Omental fat pad (tissue), 4 donors: ENCODE data around the gene PRAMEF17. TPM values are rescaled to one million over a fixed set of nuclear protein-coding genes. Genes with fewer than 3 reads are reported as not detected.
"Not testable (repeated sequence)": the region's sequence is repeated elsewhere in the genome, so short reads cannot be mapped to it uniquely, and the experiment has no call there.

Experiments used
- ATAC-seq: fragments of 150-250 bp; one replicate; pipeline ENCODE4 v1.9.1; 2016; ENCODE audit warnings: mild to moderate bottlenecking, moderate library complexity; ENCODE audit not compliant: low FRiP score
- DNase-seq: peaks from one replicate; pipeline ENCODE4 v3.0.0-alpha.2; 2019; ENCODE audit warnings: low spot score
- total RNA-seq, 4 donors: library from RNA; depleted of rRNA; stranded (reverse); fragments of >200 nt; gene quantifications; one replicate each; pipeline ENCODE4 v1.1.0, GENCODE V29; 2016
- TF ChIP-seq, protein P1 (sequence below), 3 donors: fragments of 450-650 bp; IDR thresholded peaks; one replicate each; pipeline ENCODE4 v1.5.1; 2016 to 2017; ENCODE audit warnings: antibody characterized with exemption in 3 of 3, mild to moderate bottlenecking in 3 of 3, moderate library complexity in 2 of 3

The PRAMEF17 gene
- total RNA-seq, 4 donors from 2014 or later, result not detected

DNA sequence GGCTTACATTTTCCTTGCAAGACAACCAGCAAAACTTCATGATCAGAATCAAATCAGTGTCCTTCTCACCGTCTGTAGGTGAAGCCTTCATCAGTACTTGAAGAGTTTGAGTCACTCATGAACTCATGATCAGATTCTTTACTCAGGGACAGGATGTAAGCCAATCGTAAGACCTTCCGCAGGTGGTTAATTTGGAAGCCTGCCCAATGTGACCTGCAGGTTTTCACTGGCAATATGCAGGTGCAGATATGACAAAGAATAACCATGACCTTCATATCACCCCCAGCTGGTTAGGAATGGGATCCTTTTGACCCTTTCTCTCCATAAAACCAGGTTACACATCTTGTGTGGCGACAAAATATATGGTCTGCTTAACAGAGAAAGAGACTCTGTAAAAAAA, 18.4 kb downstream of the PRAMEF17 start:
- ATAC-seq (no peak), DNase-seq (no peak)
- TF ChIP-seq, protein P1, sequence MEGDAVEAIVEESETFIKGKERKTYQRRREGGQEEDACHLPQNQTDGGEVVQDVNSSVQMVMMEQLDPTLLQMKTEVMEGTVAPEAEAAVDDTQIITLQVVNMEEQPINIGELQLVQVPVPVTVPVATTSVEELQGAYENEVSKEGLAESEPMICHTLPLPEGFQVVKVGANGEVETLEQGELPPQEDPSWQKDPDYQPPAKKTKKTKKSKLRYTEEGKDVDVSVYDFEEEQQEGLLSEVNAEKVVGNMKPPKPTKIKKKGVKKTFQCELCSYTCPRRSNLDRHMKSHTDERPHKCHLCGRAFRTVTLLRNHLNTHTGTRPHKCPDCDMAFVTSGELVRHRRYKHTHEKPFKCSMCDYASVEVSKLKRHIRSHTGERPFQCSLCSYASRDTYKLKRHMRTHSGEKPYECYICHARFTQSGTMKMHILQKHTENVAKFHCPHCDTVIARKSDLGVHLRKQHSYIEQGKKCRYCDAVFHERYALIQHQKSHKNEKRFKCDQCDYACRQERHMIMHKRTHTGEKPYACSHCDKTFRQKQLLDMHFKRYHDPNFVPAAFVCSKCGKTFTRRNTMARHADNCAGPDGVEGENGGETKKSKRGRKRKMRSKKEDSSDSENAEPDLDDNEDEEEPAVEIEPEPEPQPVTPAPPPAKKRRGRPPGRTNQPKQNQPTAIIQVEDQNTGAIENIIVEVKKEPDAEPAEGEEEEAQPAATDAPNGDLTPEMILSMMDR (IDR thresholded peaks at IDR 0.05), result no peak

DNA sequence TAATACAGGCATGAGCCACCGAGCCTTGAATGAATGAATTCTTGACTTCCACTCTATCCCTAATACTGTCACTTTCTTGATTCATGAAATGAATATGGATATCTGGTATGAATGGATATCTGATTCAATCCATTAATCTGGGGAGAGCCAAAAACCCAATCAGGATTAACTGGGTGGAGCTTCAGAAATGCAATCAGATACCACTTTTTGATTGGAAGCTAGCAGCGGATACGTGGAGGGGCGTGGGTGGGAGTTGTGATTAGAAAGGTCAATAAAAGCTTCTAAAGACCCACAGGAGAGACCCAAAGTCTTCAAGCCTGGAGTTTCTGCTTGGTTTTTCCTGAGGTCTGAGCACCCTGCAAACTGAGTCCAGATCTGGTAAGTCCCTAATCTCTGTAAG, 20.7 kb downstream of the PRAMEF17 start, which contains the start of gene PRAMEF20:
PRAMEF20 (plus strand) TSS at position 301 of the 400 bp plus-strand sequence. CDS start 5,905 bp downstream, outside the sequence.
- not testable (repeated sequence) for ATAC-seq, DNase-seq

DNA sequence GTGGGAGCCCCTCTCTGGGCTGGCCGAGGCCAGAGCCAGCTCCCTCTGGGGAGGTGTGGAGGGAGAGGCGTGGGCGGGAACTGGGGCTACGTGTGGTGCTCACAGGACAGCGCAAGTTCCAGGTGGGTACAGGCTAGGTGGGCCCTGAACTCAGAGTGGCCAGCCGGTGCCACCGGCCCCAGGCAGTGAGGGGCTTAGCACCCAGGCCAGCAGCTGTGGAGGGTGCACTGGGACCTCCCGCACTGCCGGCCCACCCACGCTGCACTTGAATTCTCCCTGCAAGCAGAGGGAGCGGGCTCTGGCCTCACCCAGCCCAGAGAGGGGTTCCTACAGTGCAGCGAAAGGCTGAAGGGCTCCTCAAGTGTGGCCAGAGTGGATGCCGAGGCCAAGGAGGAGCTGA, 41.1 kb downstream of the PRAMEF17 start:
- TF ChIP-seq, protein P1 (IDR thresholded peaks at IDR 0.05), result no peak
- ATAC-seq (no peak), DNase-seq (no peak)

DNA sequence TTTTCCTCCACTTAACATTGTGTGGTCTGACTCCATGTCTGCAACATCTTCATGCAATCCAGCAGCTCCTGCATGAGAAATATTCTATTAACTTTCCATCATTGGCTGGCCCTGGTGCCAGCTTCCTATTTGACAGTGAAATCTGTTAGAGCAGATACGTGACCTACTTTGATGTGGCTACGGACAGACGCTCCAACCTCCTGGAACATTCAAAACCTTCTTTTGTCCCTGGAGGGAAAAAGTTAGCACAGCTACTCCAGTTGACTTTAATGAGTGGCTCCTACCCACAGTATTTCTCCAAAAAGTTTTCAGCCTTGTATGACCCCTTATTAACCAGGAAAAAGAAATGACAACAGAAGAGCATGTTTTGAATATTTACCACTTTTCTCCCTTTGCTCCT, 42.8 kb downstream of the PRAMEF17 start:
- ATAC-seq (no peak), DNase-seq (no peak)
- TF ChIP-seq, protein P1 (IDR thresholded peaks at IDR 0.05), result no peak

DNA sequence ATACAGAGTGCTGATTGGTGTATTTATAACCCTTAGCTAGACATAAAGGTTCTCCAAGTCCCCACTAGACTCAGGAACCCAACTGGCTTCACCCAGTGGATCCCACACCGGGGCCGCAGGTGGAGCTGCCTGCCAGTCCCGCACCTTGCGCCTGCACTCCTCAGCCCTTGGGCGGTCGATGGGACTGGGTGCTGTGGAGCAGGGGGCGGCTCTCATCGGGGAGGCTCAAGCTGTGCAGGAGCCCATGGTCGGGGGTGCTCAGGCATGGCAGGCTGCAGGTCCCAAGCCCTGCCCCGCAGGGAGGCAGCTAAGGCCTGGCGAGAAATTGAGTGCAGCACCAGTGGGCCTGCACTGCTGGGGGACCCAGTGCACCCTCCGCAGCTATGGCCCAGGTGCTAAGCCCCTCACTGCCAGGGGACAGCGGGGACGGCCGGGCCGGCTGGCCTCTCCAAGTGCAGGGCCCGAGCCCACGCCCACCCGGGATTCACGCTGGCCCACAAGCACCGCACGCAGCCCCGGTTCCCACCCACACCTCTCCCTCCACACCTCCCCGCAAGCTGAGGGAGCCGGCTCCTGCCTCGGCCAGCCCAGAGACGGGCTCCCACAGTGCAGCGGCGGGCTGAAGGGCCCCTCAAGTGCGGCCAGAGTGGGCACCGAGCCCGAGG, 44.4 kb downstream of the PRAMEF17 start:
- ATAC-seq, result not testable (repeated sequence)

DNA sequence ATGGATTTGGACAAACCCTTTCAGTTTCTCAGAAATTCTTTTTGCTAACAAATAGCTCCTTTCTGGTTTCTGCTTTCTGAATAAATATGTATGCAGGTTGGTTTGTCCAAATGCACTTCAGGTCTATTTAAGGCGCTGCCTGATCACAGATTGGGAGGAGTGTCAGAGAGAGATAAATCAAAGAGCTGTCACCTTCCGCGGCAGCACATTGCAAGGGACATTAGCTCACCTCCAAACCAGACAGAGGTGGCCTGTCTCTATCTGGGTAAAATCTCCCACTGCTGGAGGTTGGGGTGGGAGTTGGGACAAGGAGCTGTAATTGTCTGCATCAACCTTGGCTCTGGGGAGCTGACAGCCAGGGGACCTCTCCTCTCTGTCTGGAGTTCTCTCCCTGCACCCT, 46.0 kb downstream of the PRAMEF17 start:
- DNase-seq (no peak), ATAC-seq (no peak)
- TF ChIP-seq, protein P1 (IDR thresholded peaks at IDR 0.05), result no peak

More for the DNA sequence above, 44.4 kb downstream of the PRAMEF17 start:
- not testable (repeated sequence) for DNase-seq

DNA sequence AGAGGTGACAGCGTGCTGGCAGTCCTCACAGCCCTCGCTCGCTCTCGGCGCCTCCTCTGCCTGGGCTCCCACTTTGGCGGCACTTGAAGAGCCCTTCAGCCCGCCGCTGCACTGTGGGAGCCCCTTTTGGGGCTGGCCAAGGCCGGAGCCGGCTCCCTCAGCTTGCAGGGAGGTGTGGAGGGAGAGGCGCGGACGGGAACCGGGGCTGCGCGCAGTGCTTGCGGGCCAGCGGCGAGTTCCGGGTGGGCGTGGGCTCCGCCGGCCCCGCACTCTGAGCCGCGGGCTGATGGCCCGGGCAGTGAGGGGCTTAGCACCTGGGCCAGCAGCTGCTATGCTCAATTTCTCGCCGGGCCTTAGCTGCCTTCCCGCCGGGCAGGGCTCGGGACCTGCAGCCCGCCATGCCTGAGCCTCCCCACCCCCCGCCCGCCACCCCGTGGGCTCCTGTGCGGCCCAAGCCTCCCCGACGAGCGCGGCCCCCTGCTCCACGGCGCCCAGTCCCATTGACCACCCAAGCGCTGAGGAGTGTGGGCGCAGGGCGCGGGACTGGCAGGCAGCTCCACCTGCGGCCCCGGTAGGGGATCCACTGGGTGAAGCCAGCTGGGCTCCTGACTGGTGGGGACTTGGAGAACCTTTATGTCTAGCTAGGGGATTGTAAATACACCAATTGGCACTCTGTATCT, 49.8 kb downstream of the PRAMEF17 start:
- not testable (repeated sequence) for DNase-seq, ATAC-seq

Other genes with a start within 250 kb of the PRAMEF17 start
- gene PRAMEF26, start 233.6 kb upstream of the PRAMEF17 start, total RNA-seq, result not detected
- gene HNRNPCL4, start 224.0 kb upstream of the PRAMEF17 start, total RNA-seq, result not detected
- not detected for gene PRAMEF9, start 217.8 kb upstream of the PRAMEF17 start, total RNA-seq
- not detected for gene PRAMEF13, start 188.2 kb upstream of the PRAMEF17 start, total RNA-seq
- gene PRAMEF18, start 163.5 kb upstream of the PRAMEF17 start, total RNA-seq, result not detected
- gene PRAMEF5, start 135.4 kb upstream of the PRAMEF17 start, total RNA-seq, result not detected
- not detected for gene PRAMEF8, start 104.5 kb upstream of the PRAMEF17 start, total RNA-seq
- not detected for gene PRAMEF33, start 86.1 kb upstream of the PRAMEF17 start, total RNA-seq
- gene PRAMEF15, start 74.1 kb upstream of the PRAMEF17 start, total RNA-seq, result not detected
- not detected for gene PRAMEF14, start 42.5 kb upstream of the PRAMEF17 start, total RNA-seq
- gene PRAMEF19, start 17.7 kb upstream of the PRAMEF17 start, total RNA-seq, result not detected
- not detected for gene PRAMEF20, start 20.8 kb downstream of the PRAMEF17 start, total RNA-seq
- gene LRRC38, start 124.4 kb downstream of the PRAMEF17 start, total RNA-seq, result under 1 TPM in 2 of 4 donors, not detected in 2; 0.48 to 0.56 TPM
- gene PDPN, start 194.2 kb downstream of the PRAMEF17 start, total RNA-seq, result 100 to 1,000 TPM in 1 of 4 donors, 10 to 100 TPM in 3; 29.9 to 182 (median 70.1) TPM